Stimulated activated CD8-positive, alpha-beta memory T cell treated with anti-CD3 and anti-CD28 coated beads, Interleukin-7, amount 100 ng/mL, for 4 hours (primary cell): ENCODE measurements around the gene EEF1AKMT3.

Source experiments
- DNase-seq, 2 donors: peaks; one replicate each; pipeline ENCODE4 v3.0.0-alpha.2; 2020; ENCODE audit warnings: low read depth in 2 of 2

EEF1AKMT3 gene

GRCh38 chr12:57751432-57751787 lies 21.0 kb upstream of the EEF1AKMT3 start:
- no peak for DNase-seq

DNA sequence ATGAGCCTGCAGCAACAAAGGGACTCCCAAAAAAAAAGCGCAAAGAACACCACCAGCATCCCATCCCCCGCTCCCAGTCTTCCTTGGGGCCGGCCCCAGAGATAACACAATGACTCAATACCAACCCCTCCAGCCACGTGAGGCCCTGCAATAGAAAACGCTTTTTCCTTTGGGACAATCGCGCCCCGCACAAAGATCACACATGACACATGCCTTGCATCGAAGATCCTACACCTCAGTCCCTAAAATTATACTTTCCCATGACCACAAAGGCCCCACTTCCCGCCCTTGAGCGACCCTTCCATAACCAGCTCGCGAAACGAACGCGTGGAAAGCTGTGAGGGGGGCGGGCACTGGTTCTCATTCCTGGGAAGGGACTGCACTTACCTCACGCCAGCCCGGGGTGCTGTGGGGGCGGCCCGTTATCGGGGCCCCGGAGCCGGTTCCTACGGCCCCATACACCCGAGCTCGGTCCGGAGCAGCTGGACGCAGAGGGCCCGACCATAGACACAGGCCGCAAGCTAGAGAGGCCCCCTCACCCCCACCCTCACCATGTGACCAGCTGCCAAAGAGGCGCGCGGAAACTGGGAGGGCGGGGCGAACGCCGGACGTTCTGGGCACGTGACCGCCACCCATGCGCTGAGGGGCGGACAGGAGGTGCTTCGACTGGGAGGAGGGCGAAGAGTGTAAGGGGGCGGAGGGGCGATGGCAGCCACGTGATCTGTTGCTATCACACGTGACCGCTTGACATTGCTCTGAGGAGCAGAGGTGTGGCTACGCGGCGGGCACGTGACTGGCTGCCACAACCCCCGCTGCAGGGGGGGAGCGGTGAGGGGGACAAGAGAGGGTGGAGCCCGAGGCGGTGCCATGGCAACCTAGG lies 20.4 kb upstream of the EEF1AKMT3 start, which contains the start of gene CDK4:
CDK4 (minus strand) TSS at position 523 of the 880 bp plus-strand sequence. CDS start 593 bp downstream, outside the sequence.
- peak; percentile 99 for DNase-seq

DNA sequence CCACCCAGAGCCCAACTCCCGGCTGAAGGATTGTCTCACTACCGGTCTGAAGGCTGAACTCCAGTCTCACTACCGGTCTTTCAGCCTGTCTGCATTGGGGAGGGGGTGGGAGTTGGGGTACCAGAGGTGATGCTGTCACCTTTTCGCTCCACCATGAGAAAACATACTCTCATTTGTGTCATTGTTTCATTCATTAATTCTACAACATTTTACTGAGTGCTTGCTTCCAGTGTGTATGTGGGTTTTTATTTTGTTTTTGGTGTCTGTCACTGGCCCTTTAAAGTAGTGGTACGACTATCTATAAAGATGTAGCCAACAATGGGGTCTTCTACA lies 19.8 kb upstream of the EEF1AKMT3 start:
- DNase-seq, result no peak

DNA sequence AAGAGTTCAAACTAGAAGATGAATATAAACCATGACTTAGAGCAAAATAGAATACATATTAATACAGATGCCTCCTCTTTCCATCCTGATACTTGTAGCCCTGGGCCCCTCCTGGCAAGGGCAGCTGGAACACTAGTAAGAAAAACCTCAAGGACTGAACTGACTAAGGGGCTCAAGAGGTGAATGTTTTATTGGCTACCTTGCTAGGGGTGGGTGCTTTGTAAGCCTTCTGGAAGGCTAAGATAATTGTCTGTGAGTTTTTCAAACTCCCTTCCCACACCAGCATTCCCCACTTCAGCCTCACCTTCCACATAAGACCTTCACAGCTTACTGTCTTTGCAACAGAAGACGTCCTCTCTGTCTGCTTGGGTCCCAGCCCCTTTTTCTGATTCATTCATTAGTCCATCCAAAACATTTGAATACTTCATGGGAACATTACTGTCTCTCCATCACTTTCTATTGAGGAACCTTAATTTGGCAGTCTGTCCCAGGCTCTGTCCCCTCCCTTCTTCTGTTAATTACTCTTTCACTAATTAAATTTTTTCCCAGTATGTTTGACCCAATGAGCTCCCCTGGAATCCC lies 18.6 kb upstream of the EEF1AKMT3 start:
- no peak for DNase-seq

GRCh38 chr12:57754411-57755193 lies 17.8 kb upstream of the EEF1AKMT3 start, which contains the start of gene MARCHF9:
TSS of gene MARCHF9 (plus strand) at chr12:57755103. CDS start at chr12:57755529, 426 bp downstream.
- peak; percentile 67 to 76 for DNase-seq

DNA sequence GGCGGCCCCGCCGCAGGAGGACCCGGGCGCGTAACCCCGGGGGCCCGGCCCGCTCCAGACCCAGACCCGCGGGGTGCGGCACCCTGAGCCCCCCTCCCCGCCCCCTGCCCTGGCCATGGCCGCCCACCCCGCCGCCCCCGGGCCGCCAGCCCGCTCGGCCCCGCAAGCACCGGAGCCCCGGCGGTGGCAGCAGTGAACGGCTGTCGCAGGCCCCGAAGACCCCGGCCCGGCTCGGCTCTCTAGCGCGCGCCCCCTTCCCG lies 17.3 kb upstream of the EEF1AKMT3 start:
- no peak for DNase-seq

- no peak for DNase-seq
Measured at GRCh38 chr12:57755454-57756372, 16.7 kb upstream of the EEF1AKMT3 start.

GRCh38 chr12:57756406-57757341 lies 15.7 kb upstream of the EEF1AKMT3 start:
- DNase-seq, result peak; percentile 42 to 56

- DNase-seq, result no peak
Measured at GRCh38 chr12:57757771-57758170, 14.6 kb upstream of the EEF1AKMT3 start.

DNA sequence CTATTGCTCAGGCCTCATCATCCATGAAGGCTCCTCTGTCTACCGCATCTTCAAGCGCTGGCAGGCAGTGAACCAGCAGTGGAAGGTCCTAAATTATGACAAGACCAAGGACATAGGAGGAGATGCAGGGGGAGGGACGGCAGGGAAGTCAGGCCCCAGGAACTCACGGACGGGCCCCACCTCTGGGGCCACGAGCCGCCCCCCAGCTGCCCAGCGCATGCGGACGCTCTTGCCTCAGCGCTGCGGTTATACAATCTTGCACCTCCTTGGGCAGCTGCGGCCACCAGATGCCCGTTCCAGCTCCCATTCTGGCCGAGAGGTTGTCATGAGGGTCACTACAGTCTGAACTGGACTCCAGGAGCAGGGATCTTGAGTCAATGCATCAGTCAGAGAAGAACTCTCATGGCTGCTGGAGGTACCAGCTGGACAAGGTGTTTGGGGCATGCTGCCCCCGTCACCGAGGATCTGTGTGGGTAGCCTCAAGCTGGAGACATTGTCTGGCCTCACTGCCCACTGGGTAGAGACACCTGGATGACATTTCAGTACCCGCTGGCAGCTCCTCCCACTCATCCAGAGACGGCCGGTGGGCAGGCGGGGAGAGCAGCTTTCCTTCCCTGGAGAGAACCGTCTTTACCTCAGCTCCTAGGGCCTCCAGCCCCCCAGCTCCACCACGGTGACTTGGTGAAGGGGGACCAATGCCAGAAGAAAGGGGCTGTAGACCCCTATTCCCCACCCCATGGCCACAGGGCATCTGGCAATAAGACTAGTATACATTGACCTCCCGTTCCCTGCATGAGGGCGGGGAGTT lies 13.7 kb upstream of the EEF1AKMT3 start:
- no peak for DNase-seq

- no peak for DNase-seq
Measured at GRCh38 chr12:57759360-57759980, 12.9 kb upstream of the EEF1AKMT3 start.

GRCh38 chr12:57760347-57760982 lies 11.9 kb upstream of the EEF1AKMT3 start:
- no peak for DNase-seq

- DNase-seq, result no peak
Measured at GRCh38 chr12:57761391-57761998, 10.9 kb upstream of the EEF1AKMT3 start.

DNA sequence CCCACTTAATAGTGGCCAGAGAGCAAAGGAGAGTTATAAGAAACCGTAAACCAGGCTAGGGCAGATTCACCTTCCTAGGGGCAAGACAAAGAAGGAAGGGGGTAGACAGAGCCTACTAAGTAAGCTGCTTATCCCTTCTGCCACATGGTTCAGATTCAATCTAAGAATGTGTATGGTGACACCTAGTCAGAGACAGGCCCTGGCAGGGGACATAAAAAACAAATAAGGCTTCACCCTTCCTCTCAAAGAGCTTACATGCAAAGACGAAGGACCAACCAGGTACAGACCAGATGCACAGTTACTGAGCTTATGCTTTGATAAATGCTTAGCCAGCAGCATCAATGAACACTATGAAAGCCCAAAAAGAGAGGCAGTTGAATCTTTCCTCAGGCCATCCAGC lies 10.0 kb upstream of the EEF1AKMT3 start:
- DNase-seq, result no peak

DNA sequence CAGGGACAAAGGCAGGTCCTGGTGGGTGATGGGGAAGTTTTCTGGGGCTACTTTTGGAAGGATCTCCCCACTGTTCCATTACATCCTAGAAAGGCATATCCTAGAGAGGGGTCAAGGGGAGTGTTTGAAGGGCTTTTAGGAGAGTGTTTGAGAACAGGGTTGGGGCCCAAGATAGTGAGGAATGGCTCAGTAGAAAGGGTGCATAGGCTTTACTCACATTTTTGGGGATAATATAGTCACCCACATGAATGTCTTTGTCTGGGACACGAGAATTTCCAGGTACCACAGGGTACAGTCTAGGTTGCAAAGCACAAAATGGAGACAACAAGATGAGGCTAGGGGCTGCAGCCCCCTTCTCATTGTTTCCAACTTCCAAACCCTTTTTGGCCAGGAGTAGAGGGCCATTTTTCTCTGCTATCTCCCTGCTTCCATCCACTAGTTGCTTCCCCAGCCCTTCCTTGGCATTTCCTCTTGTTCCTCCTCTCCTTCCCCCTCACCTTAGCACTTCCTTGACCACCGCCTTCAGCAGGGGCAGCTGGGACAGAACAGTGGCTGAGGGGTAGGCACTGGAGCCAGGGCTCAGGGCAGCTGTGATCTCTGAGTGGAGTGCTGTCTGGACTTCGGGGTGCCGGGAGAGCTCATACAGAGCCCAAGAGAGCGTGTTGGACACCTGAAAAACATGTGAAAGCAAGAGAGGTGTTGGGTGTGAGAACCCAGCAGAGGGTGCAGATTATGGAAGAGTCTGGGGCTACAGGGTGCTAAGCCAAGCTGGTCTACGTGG lies 8.3 kb upstream of the EEF1AKMT3 start:
- no peak for DNase-seq

DNA sequence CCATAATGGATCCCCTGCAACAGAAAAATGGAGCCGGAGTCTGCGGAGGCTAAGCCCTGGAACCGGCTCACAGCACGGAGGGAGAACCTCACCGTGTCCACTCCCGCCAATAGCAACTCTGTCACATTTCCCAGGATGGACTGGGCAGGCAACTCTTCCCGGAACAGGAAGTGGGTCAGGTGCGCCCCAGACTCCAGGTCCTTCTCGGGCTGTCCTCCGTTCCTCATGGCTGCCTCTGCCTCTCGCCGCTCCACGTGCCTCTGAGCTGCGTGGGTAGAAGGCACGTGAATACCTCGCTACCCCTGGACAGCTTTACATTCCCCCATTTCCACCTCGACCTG lies 7.8 kb upstream of the EEF1AKMT3 start:
- DNase-seq, result no peak

DNA sequence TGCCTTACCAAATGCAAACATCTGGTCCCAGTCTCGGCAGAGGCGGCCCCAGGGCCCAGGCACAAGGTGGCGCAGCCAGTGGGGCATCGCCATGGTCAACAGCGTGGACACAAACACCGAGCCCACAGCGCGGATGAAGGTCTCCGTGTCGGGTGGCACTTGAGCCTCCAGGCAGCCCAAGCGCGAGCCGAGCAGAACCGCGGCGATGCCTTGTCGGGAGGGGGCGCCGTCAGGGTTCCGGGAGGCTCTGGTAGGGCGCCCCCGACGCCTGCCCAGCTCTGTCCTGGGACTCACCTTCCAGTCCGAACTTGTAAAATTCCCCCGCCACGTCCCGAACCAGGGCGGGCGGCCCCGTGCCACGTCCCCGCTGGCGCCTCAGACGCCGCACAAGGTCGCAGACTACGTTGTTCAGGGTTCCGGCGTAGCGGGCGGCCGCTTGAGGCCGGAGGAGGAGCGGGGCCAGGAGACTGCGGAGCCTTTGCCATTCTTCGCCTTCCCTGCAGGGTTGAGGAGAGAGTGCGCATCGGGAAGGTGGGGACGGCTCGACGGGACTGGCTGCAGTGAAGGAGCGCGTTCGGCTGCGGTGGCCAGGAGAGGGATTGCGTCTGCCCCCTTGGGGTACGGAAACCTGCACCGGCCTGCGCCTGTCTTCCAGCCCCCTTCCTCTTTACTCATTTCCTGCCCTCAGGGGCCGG lies 7.3 kb upstream of the EEF1AKMT3 start:
- no peak for DNase-seq
